Measurements from ENCODE around the gene KRTAP19-1.

KRTAP19-1 gene

DNA sequence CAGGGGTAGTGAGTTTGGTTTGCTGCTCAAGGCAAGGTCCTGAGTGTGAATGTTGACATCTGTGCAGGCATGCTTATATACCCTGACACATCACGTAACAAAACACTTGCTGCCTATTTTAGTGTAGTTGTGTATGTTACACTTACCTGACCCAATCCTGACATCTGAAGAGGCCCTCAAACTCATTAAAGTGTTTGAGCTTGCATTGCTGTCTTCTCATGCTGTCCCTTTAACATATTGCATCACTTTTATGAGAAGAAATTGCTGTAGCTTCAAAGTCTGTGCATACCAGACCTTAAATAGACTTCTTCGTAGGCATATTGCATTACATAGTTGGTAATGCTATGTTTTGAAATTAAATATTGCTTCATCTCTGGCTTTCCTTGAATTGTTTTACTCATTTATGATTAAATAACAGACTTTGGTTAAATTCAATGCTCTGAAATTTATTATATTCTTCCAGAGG lies 11.8 kb upstream of the KRTAP19-1 start, which contains the start of gene KRTAP19-3:
TSS of gene KRTAP19-3 (minus strand) at position 51 of the 466 bp plus-strand sequence. CDS start 56 bp downstream, outside the sequence.
- no peak for TF ChIP-seq CTCF (conservative IDR thresholded peaks at IDR 0.05; ENCODE audit: low read depth)
- no peak for DNase-seq (ENCODE audit: low spot score)
- ChIA-PET POLR2A (ENCODE audit: low non-redundant PET) (no interaction called here), CTCF (no interaction called here)
- no peak within 1 kb of the TSS for H3K27ac ChIP-seq

DNA sequence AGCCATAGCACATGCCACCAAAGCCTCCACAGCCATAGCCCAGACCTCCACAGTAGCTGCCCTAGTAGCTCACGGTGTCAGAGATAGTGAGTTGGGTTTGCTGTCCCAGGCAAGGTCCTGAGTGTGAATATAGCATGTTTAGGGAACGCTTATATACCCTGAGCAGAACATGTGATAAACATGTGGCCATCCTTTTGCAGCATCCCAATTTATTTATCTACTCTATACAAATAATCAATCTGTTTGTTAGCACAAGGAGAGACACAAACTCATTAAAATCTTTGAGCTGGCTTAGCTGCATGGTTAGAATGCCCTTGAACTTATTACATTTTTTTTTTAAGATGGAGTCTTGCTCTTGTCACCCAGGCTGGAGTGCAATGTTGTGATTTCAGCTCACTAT lies 7.2 kb upstream of the KRTAP19-1 start, which contains the start of gene KRTAP19-2:
TSS of gene KRTAP19-2 (minus strand) at position 101 of the 400 bp plus-strand sequence. CDS start at position 13, 88 bp downstream.
- H3K27ac ChIP-seq = no peak within 1 kb of the TSS
- no peak for DNase-seq (ENCODE audit: low spot score)
- CTCF ChIA-PET = interaction anchor here (0.6 kb wide), 1 partner anchor 244 kb away, joined by 4 read pairs; no protein-coding TSS in a partner anchor
- POLR2A ChIA-PET (ENCODE audit: low non-redundant PET) = no interaction called here
- no peak for TF ChIP-seq CTCF (conservative IDR thresholded peaks at IDR 0.05; ENCODE audit: low read depth)

GRCh38 chr21:30486180-30486579 lies 6.0 kb upstream of the KRTAP19-1 start:
- H3K27ac ChIP-seq = no peak overlapping the region
- DNase-seq (ENCODE audit: low spot score) = no peak
- ChIA-PET CTCF (no interaction called here), POLR2A (ENCODE audit: low non-redundant PET) (no interaction called here)
- TF ChIP-seq CTCF (conservative IDR thresholded peaks at IDR 0.05; ENCODE audit: low read depth) = no peak

DNA sequence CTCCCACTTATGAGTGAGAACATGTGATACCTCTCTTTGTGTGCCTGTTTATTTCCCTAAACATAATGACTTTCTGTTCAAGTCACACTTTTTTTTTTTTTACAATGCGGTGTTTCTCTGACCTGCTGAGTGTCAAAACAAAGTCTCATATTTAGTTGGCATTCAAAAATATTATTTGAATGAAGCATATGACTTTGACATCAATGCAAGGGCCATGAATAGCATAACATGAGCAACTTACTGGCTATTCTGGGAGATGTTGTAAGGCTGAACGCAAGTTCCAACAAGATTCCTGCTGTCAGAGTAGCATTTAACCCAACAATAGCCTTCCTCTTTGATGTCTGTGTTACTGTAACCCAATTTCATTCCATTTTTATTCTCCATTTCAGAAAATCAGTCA lies 2.0 kb upstream of the KRTAP19-1 start:
- POLR2A ChIA-PET (ENCODE audit: low non-redundant PET) = no interaction called here

DNA sequence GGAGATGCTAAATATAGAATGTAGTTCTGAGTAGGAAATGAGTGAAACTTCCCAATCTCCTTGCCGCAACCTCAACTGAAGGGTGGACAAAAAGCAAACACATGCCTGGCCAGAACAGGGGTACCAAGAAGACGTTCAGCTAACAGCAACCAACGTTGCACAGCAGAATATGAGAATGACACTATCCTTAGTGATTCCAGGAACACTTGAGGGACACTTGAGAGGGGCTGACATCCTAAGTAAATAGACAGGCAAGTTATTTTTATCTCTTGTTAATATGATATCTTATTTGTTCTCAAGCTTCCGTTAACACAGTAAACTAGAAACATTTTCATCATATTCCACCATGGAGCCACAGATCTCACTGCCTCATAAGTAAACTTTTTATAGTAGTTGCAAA lies 908 bp downstream of the KRTAP19-1 start:
- no peak overlapping the region for H3K27ac ChIP-seq
- POLR2A ChIA-PET (ENCODE audit: low non-redundant PET) = no interaction called here
- CTCF ChIA-PET = interaction anchor here (0.6 kb wide), 1 partner anchor 27 kb away, joined by 3 read pairs; no protein-coding TSS in a partner anchor
- no peak for TF ChIP-seq CTCF (conservative IDR thresholded peaks at IDR 0.05; ENCODE audit: low read depth)
- no peak for DNase-seq (ENCODE audit: low spot score)

More for the DNA sequence above, 2.0 kb upstream of the KRTAP19-1 start:
- TF ChIP-seq CTCF (conservative IDR thresholded peaks at IDR 0.05; ENCODE audit: low read depth) = no peak
- CTCF ChIA-PET = interaction anchor here (0.9 kb wide), 1 partner anchor 35 kb away, joined by 4 read pairs; no protein-coding TSS in a partner anchor
- DNase-seq (ENCODE audit: low spot score) = peak; percentile 23
- no peak overlapping the region for H3K27ac ChIP-seq

DNA sequence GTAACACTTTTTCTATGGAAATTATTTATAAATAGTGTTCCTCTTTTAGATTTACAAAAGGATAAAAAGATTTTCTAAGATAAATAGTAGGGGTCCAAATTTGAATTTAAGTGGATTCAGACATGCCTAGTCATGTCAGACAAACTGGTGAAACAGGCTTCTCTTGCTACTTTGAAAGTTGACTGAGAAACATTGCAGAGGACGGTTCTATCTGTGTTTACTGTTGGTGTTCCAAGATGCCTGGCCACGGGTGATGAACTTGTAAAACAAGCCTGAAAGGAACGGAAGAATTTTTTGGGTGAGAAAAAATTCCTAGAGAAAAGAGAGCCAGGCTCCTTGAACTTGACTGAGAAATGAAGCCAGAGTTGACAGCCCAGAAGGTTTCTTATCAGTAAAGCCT lies 2.2 kb downstream of the KRTAP19-1 start:
- ChIA-PET CTCF (no interaction called here), POLR2A (ENCODE audit: low non-redundant PET) (no interaction called here)
- no peak for TF ChIP-seq CTCF (conservative IDR thresholded peaks at IDR 0.05; ENCODE audit: low read depth)
- no peak overlapping the region for H3K27ac ChIP-seq
- peak; percentile 4 for DNase-seq (ENCODE audit: low spot score)
